GM19372 (cell line): ENCODE measurements around the gene ZNF284.
A peak's percentile ranks its signal among the peaks of the same experiment; 100 is the strongest.

Experiments
- ATAC-seq: cut with Tn5 transposase; IDR thresholded peaks from one replicate; pipeline ENCODE4 v1.9.1; 2021; ENCODE audit warnings: mild to moderate bottlenecking, low read depth, moderate library complexity; ENCODE audit not compliant: unreplicated experiment

Gene ZNF284

GRCh38 chr19:44071824-44072542 lies at the start of gene ZNF284:
Gene ZNF284 (plus strand): TSS chr19:44072159. CDS start chr19:44076390, 4,231 bp downstream.
- ATAC-seq, result peak; percentile 91

DNA sequence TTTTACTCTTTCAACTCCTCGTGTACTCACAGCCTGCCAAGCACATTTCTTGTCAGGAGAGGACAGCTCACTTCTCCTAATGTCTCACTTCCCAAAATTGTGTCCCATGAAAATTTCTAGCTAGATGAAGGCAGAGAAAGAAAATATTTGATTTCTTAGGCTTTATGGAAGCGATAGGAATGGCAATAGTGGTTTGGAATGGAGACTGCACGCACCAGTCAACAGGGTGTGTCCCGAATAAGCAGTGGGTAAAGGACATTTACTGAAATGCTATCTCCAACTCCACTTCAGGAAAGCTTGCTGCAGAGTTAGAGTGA lies 47.1 kb upstream of the ZNF284 start:
- ATAC-seq, result no peak

DNA sequence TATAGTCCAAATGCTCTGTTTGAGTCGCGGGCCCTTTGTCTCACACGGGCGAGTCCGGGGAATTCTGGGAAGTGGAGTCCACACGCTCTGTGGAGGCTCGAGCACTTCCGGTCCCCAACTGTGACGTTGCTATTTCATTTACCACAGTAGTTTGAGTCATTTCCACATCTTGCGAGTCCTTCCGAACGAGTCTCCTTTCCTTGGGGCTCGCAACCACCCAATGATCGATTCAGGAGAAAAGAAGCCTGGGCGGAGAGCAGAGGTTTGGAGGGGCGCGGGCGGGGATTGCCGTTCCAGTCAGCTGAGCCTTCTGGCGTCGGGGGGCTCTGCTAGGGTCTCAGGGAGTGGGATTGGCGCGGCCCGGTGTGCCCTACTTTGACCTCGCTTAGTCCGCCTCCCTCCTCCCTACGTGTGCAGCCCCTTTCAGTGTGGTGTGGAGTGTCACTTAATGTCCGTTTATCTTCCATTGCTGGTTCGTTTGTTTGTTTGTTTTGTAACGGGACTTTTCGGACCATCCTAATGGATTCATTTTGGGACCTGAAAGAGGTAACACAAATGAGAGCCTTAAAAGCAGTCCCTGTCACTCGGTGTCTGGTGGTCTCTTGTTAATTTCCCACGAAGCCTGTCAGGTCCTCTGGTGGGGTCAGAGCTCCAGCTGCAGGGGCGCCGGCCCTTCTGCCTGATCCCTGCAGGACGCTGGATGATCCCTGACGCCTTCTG lies 46.6 kb upstream of the ZNF284 start, which contains the start of gene ZNF222:
TSS of gene ZNF222 (plus strand) at position 163 of the 720 bp plus-strand sequence. CDS start at position 221, 58 bp downstream.
- ATAC-seq, result peak; percentile 91

- no peak for ATAC-seq
Observed at GRCh38 chr19:44026622-44027021, 45.3 kb upstream of the ZNF284 start.

- no peak for ATAC-seq
Observed at GRCh38 chr19:44032001-44032610, 39.9 kb upstream of the ZNF284 start.

- no peak for ATAC-seq
Observed at GRCh38 chr19:44042147-44042546, 29.8 kb upstream of the ZNF284 start.

DNA sequence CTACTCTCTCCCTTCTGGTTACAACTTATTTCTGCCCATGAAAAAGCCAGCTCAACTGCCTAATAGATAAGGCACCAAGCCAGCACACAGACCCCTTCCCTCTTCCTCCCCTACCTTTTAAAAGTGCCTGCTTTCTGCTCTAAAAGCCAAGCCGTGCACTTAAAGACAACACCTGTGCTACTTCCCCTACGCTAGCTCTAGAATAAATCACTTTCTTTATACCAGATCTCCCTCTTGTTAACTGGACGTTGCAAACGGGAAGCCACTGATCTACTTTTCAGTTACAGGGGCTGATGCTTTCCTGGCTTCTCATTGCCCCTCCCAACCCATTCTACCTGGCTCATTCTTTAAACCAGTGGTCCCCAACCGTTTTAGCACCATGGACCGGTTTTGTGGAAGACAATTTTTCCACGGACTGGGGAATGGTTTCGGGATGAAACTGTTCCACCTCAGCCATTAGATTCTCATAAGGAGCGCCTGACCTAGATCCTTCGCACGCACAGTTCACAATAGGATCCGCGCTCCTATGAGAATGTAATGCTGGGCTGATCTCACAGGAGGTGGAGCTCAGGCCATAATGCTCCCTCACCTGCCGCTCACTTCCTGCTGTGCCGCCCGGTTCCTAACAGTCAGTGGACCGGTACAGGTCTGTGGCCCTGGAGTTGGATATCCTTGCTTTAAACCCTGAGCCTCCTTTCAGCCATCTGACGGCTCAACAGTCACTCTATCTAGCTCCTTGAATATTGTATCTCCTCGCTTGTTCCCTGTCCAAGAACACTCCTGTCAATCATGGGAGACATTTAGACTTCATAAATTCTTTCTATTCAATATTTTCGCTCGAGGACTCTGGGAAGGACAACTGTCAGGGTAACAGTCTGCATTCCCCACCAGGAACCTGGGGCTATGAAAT lies 21.0 kb upstream of the ZNF284 start:
- no peak for ATAC-seq

DNA sequence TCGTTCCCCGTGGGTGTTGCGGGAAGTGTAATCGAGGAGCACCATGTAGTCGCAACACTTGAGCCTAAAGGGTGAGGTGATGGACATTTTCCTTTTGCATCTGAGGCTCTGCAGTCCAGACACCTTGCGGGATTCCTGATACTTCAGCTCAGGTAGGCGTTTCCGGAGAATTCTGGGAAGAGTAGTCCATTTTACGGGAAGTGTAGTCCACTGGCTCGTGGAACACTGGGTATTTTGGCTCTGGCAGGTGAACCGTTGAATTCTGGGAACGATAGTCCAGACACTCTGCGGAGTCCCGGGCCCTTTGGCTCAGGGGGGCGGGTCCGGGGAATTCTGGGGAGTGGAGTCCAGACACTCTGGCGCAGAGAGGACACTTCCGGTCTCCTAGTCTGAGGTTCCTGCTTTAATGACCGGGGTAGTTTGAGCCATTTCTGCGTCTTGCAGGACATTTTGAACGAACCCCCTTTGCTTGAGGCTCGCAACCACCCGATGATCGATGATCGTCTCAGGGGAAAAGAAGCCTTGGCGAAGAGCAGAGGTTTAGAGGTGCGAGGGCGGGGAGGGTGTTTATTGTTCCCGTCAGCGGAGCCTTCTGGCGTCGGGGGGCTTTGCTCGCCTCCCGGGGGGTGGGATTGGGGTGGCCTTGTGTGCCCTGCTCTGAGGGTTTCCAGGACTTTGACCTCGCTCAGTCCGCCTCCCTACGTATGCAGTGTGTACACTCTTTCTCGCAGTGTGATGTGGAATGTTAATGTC lies 20.1 kb upstream of the ZNF284 start, which contains the start of gene ZNF223:
TSS of gene ZNF223 (plus strand) at position 387 of the 753 bp plus-strand sequence. CDS start 3,141 bp downstream, outside the sequence.
- ATAC-seq, result no peak

- ATAC-seq, result no peak
Observed at GRCh38 chr19:44055870-44056269, 16.1 kb upstream of the ZNF284 start.

GRCh38 chr19:44059229-44059628 lies 12.7 kb upstream of the ZNF284 start:
- no peak for ATAC-seq

GRCh38 chr19:44061038-44061437 lies 10.9 kb upstream of the ZNF284 start:
- no peak for ATAC-seq

- ATAC-seq, result no peak
Observed at GRCh38 chr19:44066305-44066704, 5.7 kb upstream of the ZNF284 start.

GRCh38 chr19:44069415-44069814 lies 2.5 kb upstream of the ZNF284 start:
- no peak for ATAC-seq

DNA sequence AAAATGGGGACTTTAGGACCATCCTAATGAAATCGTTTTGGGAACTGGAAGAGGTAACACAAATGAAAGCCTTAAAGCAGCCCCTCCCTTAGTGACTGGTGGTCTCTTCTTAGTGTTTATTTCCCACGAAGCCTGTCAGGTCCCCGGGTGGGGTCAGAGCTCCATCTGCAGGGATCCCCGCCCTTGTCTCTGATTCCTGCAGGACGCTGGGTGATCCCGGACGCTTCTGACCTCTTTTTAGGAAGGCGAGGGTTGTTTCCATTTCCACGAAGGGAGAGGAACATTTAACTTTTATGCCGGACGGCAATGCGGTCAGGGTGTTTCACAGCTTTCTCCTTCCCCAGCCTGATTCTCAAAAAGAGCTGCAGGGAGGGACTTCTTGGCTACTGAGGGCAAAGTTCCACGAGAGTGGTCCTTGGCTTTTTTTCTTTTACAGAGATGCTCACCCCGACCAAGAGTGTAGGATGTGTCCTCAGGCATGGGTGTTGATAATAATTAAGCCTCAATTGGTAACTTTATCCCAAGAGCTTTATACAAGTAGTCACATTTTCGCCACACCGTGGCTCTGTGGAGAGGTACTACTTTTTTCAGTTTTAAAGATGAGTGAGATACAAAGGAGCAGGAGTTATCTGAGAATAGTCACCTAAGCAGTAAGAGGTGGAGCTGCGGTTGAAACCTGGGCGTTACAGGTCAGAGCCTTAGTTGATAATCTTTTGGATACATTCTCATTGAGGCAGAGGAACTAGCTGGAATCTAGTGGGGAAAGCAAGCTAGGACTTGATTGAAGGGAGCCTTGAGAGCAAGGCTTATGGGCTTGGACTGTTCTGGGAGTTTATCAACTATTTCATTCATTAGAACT lies 813 bp downstream of the ZNF284 start:
- no peak for ATAC-seq

GRCh38 chr19:44076325-44076724 lies 4.4 kb downstream of the ZNF284 start:
- ATAC-seq, result no peak

- no peak for ATAC-seq
Observed at GRCh38 chr19:44092108-44092507, 20.1 kb downstream of the ZNF284 start.

DNA sequence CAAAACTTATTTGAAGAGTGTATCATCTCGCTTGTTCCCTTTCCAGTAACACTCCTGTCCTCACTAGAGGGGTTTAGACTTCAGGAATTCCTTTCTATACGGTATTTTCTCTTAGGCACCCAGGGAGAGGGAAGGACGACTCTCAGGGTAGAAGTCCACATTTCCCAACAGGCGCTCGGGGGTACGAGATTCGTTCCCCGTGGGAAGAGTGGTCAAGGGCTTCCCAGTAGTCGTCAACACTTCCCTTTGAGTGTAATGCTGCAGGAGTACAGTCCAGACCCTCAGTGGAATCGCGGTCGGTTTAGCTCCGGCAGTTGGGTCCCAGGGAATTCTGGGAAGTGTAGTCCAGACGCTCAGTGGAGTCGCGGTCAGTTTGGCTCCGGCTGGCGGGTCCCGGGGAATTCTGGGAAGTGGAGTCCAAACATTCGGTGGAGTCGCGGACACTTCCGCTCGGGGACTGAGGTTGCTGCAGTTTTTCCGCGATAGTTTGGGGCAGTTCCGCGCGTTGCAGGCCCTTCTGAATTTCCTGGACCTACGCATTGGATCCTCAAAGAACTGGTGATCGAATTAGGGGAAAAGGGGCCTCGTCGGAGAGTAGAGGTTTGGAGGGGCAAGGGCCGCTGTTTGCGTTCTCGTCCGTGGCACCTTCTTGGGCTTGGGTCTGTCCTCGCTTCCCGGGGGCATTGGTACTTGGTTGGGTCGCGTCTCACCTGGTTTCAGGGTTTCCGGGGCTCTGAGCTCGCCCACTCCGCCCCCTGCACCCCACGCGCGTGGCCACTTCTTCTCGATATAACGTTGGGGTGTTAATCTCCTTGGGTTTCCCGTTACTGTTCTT lies 22.2 kb downstream of the ZNF284 start, which contains the start of gene ZNF224:
TSS of gene ZNF224 (plus strand) at position 431 of the 835 bp plus-strand sequence. CDS start 3,513 bp downstream, outside the sequence.
- ATAC-seq, result peak; percentile 83

DNA sequence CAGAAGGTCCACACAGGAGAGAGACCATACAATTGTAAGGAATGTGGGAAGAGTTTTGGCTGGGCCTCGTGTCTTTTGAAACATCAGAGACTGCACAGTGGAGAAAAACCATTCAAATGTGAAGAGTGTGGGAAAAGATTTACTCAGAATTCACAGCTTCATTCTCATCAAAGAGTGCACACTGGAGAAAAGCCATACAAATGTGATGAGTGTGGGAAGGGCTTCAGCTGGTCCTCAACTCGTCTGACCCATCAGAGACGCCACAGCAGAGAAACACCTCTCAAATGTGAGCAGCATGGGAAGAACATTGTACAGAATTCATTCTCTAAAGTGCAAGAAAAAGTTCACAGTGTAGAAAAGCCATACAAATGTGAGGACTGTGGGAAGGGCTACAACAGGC lies 35.8 kb downstream of the ZNF284 start:
- ATAC-seq, result no peak
